ENCODE data around the gene PHLDB2. TPM values are rescaled to one million over a fixed set of nuclear protein-coding genes. Genes with fewer than 3 reads are reported as not detected.

The PHLDB2 gene
- total RNA-seq, 2 experiments from 2014 or later: 0.61 to 2.1 TPM

- no peak for DNase-seq (ENCODE audit: low spot score)
- POLR2A ChIA-PET: no interaction called here
- no peak overlapping the region for H3K4me3 ChIP-seq (ENCODE audit: low read depth, low read length, poor library complexity, severe bottlenecking)
- TF ChIP-seq, protein P1, sequence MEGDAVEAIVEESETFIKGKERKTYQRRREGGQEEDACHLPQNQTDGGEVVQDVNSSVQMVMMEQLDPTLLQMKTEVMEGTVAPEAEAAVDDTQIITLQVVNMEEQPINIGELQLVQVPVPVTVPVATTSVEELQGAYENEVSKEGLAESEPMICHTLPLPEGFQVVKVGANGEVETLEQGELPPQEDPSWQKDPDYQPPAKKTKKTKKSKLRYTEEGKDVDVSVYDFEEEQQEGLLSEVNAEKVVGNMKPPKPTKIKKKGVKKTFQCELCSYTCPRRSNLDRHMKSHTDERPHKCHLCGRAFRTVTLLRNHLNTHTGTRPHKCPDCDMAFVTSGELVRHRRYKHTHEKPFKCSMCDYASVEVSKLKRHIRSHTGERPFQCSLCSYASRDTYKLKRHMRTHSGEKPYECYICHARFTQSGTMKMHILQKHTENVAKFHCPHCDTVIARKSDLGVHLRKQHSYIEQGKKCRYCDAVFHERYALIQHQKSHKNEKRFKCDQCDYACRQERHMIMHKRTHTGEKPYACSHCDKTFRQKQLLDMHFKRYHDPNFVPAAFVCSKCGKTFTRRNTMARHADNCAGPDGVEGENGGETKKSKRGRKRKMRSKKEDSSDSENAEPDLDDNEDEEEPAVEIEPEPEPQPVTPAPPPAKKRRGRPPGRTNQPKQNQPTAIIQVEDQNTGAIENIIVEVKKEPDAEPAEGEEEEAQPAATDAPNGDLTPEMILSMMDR (conservative IDR thresholded peaks at IDR 0.05; ENCODE audit: low read length): no peak
- no peak for TF ChIP-seq EZH2phosphoT487 (IDR thresholded peaks at IDR 0.05; ENCODE audit: borderline replicate concordance, low read depth, low read length)
- no TSS peak for BruUV-seq (replicated peaks)
- H3K9me2 ChIP-seq (ENCODE audit: insufficient read depth, low read length): no peaks in the 10 kb centered on the region
- intact Hi-C loops (cut with micrococcal nuclease; ENCODE audit: unreplicated experiment): no loop called here
- H3K4me2 ChIP-seq (ENCODE audit: low read length): no peak overlapping the region
- no peak overlapping the region for H3K27ac ChIP-seq (ENCODE audit: low read depth, low read length, poor library complexity, severe bottlenecking)
- no peaks in the 10 kb centered on the region for H3K9me3 ChIP-seq (ENCODE audit: low read length)
- H4K20me1 ChIP-seq (ENCODE audit: insufficient read depth, low read length): no peaks in the 10 kb centered on the region
- H3K4me1 ChIP-seq (ENCODE audit: insufficient read depth, low read length, poor library complexity, severe bottlenecking): no peaks in the 10 kb centered on the region
- CTCF ChIA-PET (ENCODE audit: unreplicated experiment): no interaction called here
- H2AFZ ChIP-seq (ENCODE audit: low read length): no peak overlapping the region
- no peaks in the 10 kb centered on the region for H3K36me3 ChIP-seq (ENCODE audit: insufficient read depth, low read length)
- no peaks in the 10 kb centered on the region for H3K79me2 ChIP-seq (ENCODE audit: insufficient read depth, low read depth, low read length)
Measured at GRCh38 chr3:111901637-111902036, 42.6 kb downstream of the PHLDB2 start.

GRCh38 chr3:111902534-111902933 lies 43.5 kb downstream of the PHLDB2 start:
- intact Hi-C loops (cut with micrococcal nuclease; ENCODE audit: unreplicated experiment): no loop called here
- Histone ChIP-seq H3K4me3 (ENCODE audit: low read depth, low read length, poor library complexity, severe bottlenecking) (no peak overlapping the region), H3K9me2 (ENCODE audit: insufficient read depth, low read length) (no peaks in the 10 kb centered on the region), H3K79me2 (ENCODE audit: insufficient read depth, low read depth, low read length) (no peaks in the 10 kb centered on the region), H3K36me3 (ENCODE audit: insufficient read depth, low read length) (no peaks in the 10 kb centered on the region), H3K4me1 (ENCODE audit: insufficient read depth, low read length, poor library complexity, severe bottlenecking) (no peaks in the 10 kb centered on the region), H4K20me1 (ENCODE audit: insufficient read depth, low read length) (no peaks in the 10 kb centered on the region), H3K9me3 (ENCODE audit: low read length) (no peaks in the 10 kb centered on the region), H3K27ac (ENCODE audit: low read depth, low read length, poor library complexity, severe bottlenecking) (no peak overlapping the region), H2AFZ (ENCODE audit: low read length) (no peak overlapping the region), H3K4me2 (ENCODE audit: low read length) (no peak overlapping the region)
- CTCF ChIA-PET (ENCODE audit: unreplicated experiment): no interaction called here
- POLR2A ChIA-PET: no interaction called here
- no peak for DNase-seq (ENCODE audit: low spot score)
- no TSS peak for BruUV-seq (replicated peaks)
- TF ChIP-seq, protein P1 (conservative IDR thresholded peaks at IDR 0.05; ENCODE audit: low read length): no peak
- no peak for TF ChIP-seq EZH2phosphoT487 (IDR thresholded peaks at IDR 0.05; ENCODE audit: borderline replicate concordance, low read depth, low read length)

GRCh38 chr3:111903067-111903511 lies 44.0 kb downstream of the PHLDB2 start:
- intact Hi-C loops (cut with micrococcal nuclease; ENCODE audit: unreplicated experiment): no loop called here
- Histone ChIP-seq H3K79me2 (ENCODE audit: insufficient read depth, low read depth, low read length) (no peaks in the 10 kb centered on the region), H3K36me3 (ENCODE audit: insufficient read depth, low read length) (no peaks in the 10 kb centered on the region), H4K20me1 (ENCODE audit: insufficient read depth, low read length) (no peaks in the 10 kb centered on the region), H3K4me3 (ENCODE audit: low read depth, low read length, poor library complexity, severe bottlenecking) (no peak overlapping the region), H3K4me2 (ENCODE audit: low read length) (no peak overlapping the region), H3K9me2 (ENCODE audit: insufficient read depth, low read length) (no peaks in the 10 kb centered on the region), H2AFZ (ENCODE audit: low read length) (no peak overlapping the region), H3K4me1 (ENCODE audit: insufficient read depth, low read length, poor library complexity, severe bottlenecking) (no peaks in the 10 kb centered on the region), H3K27ac (ENCODE audit: low read depth, low read length, poor library complexity, severe bottlenecking) (no peak overlapping the region), H3K9me3 (ENCODE audit: low read length) (no peaks in the 10 kb centered on the region)
- BruUV-seq (replicated peaks): no TSS peak
- TF ChIP-seq, protein P1 (conservative IDR thresholded peaks at IDR 0.05; ENCODE audit: low read length): no peak
- no peak for TF ChIP-seq EZH2phosphoT487 (IDR thresholded peaks at IDR 0.05; ENCODE audit: borderline replicate concordance, low read depth, low read length)
- POLR2A ChIA-PET: no interaction called here
- CTCF ChIA-PET (ENCODE audit: unreplicated experiment): no interaction called here
- DNase-seq (ENCODE audit: low spot score): no peak

Data from OCI-LY7 (cell line).